GM12875 (cell line): ENCODE data around the gene OGFOD2.

ENCODE experiments used
- H3K4me3 ChIP-seq: one replicate; pipeline ENCODE4 v1.5.1; 2011; ENCODE audit warnings: low read depth, low read length, control low read depth
- CTCF ChIP-seq: IDR thresholded peaks from 2 replicates; pipeline ENCODE4 v1.5.1; 2011; ENCODE audit warnings: low read depth, mild to moderate bottlenecking, control low read depth, inconsistent platforms, low read length, moderate library complexity, borderline replicate concordance; ENCODE audit not compliant: insufficient read depth

Gene OGFOD2

DNA sequence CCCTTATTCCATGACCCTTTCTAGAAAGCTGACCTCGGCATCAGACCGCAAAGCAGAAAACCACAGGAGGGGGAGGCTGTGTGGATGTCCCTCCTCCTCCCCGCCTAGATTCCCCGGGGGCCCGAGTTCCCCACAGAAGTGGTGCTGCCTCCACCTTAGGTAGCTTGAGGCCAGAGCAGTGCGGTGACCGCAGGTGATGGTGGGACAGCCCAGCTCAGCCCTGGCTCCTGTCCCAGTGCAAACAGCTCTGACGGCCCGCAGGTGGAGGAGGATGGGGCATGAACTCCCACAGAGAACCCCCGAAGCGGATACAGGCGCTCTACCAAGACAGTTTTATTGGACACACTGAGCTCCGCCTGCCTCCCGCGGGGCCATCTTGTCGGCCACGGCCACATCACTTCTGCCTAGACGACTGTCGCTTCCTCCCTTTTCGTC lies 25.0 kb downstream of the OGFOD2 start:
- H3K4me3 ChIP-seq, result no peak overlapping the region

DNA sequence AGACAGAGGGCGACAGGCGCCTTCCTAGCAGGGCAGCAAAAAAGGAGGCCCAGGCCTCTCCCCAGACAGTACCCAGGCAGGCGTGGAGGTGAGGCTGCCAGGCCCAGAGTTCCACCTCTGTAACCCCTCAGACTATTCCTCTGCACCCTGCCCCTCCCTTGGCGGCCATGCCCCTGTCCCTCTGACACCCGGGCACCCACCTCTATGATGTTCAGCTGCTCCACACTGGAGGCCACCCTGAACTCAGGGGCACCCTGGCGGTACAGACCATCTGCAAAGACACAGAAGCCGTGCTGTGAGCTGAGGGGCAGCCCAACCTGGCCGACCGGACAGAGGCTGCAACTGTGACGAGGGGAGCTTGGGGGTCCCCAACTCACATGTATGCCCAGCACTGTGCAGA lies 25.5 kb downstream of the OGFOD2 start:
- TF ChIP-seq CTCF, result no peak
- H3K4me3 ChIP-seq, result no peak overlapping the region

More for the DNA sequence above, 25.0 kb downstream of the OGFOD2 start:
- no peak for TF ChIP-seq CTCF

- H3K4me3 ChIP-seq, result no peak overlapping the region
- no peak for TF ChIP-seq CTCF
Observed at GRCh38 chr12:123001464-123001863, 26.4 kb downstream of the OGFOD2 start.

- TF ChIP-seq CTCF, result no peak
- H3K4me3 ChIP-seq, result no peak overlapping the region
Observed at GRCh38 chr12:123003257-123003656, 28.2 kb downstream of the OGFOD2 start.

GRCh38 chr12:123004287-123004686 lies 29.2 kb downstream of the OGFOD2 start:
- TF ChIP-seq CTCF, result no peak
- no peak overlapping the region for H3K4me3 ChIP-seq

DNA sequence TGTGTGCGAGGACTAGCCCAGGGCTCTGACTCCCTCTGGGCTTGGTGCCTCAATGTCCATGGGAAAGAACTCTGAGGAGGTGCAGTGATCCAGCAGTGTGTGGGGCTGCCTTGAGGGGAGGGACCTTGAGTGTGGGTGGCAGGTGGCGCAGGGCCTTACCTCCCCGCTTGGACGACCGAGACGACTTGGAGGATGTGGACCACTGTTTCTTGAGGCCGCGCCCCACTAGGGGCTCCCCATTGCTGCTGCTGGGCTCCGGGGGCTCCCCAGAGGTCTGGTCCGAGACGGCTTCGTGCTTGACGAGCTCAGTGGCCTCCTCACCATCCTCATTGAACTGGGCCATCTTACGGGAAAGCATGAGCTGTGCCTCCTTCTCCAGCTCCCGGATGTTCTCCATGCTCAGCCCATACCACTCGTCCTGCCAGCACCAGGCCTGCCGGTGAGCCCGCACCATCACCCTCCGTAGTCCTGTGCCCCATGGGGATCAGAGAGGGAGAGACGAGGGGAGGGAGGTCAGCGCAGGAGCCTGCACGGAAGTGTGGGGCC lies 30.1 kb downstream of the OGFOD2 start:
- TF ChIP-seq CTCF, result no peak
- no peak overlapping the region for H3K4me3 ChIP-seq

GRCh38 chr12:123006977-123007376 lies 31.9 kb downstream of the OGFOD2 start:
- H3K4me3 ChIP-seq, result no peak overlapping the region
- TF ChIP-seq CTCF, result no peak
